OCI-LY1 (cell line): ENCODE results near the gene SLC24A3.

Source experiments
- EZH2 ChIP-seq: fragments of 200-600 bp; sonication (generic), shearing (Covaris generic); IDR thresholded peaks from 2 replicates; pipeline ENCODE4 v1.8.0; 2017; ENCODE audit warnings: borderline replicate concordance, mixed run types, mild to moderate bottlenecking, antibody characterized with exemption, low read length, moderate library complexity, mixed read lengths
- TF ChIP-seq, protein P1 (sequence below): fragments of 200-600 bp; sonication (generic), shearing (Covaris generic); IDR thresholded peaks from 2 replicates; pipeline ENCODE4 v1.5.1; 2017; ENCODE audit warnings: mild to moderate bottlenecking, antibody characterized with exemption, low read length, moderate library complexity, mixed read lengths

DNA sequence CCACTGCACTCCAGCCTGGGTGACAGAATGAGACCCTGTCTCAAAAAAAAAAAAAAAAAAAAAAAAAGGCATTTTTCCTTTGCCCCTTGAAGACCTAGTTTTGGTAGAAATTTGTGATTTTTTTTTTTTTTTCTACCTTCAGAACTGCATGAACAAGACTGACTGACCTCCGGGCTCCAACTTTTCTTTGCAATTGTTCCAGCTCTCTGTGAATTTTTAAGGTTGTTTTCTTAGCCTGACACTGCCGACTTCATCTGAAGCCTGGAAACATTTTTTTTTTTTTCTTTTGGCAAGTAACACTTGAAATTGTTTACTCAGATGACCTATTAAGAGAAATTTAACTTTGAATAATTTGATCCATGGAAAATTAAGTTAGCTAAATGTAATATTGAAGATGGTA is 73.0 kb downstream of the SLC24A3 start:
- TF ChIP-seq, protein P1, sequence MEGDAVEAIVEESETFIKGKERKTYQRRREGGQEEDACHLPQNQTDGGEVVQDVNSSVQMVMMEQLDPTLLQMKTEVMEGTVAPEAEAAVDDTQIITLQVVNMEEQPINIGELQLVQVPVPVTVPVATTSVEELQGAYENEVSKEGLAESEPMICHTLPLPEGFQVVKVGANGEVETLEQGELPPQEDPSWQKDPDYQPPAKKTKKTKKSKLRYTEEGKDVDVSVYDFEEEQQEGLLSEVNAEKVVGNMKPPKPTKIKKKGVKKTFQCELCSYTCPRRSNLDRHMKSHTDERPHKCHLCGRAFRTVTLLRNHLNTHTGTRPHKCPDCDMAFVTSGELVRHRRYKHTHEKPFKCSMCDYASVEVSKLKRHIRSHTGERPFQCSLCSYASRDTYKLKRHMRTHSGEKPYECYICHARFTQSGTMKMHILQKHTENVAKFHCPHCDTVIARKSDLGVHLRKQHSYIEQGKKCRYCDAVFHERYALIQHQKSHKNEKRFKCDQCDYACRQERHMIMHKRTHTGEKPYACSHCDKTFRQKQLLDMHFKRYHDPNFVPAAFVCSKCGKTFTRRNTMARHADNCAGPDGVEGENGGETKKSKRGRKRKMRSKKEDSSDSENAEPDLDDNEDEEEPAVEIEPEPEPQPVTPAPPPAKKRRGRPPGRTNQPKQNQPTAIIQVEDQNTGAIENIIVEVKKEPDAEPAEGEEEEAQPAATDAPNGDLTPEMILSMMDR: no peak
- no peak for TF ChIP-seq EZH2
